ENCODE data around the gene GMPS. TPM values are rescaled to one million over a fixed set of nuclear protein-coding genes. Genes with fewer than 3 reads are reported as not detected.

Gene GMPS
- total and polyA plus RNA-seq, 2 donors (not counting 3 experiments of a cell fraction or from before 2014, with no cell fraction given) = 18.7 to 67.5 TPM

- H3K36me3 ChIP-seq (ENCODE audit: control insufficient read depth in 2 of 2, extremely low read depth in 1 of 2, insufficient read depth in 2 of 2, low read length in 2 of 2) = no peaks in the 10 kb centered on the region
- no peak overlapping the region for H2AFZ ChIP-seq (ENCODE audit: low read depth, low read length)
- H3K9ac ChIP-seq (replicated peaks; ENCODE audit: extremely low read depth, insufficient read depth, low read length) = no peak overlapping the region
- H3K27me3 ChIP-seq (ENCODE audit: control insufficient read depth in 2 of 2, insufficient read depth in 2 of 2, low read length in 2 of 2) = no peaks in the 10 kb centered on the region
- H3K4me3 ChIP-seq (replicated peaks in 1 of 3; ENCODE audit: insufficient read depth in 1 of 3, low read depth in 1 of 3, low read length in 3 of 3) = no peak overlapping the region
- ChIA-PET CTCF (no interaction called here), POLR2A (no interaction called here)
- BruUV-seq (replicated peaks) = no TSS peak
- H3K79me2 ChIP-seq (ENCODE audit: control insufficient read depth, insufficient read depth, low read length) = no peaks in the 10 kb centered on the region
- intact Hi-C loops (cut with micrococcal nuclease) = no loop called here
- dilution Hi-C loops (cut with MboI; ENCODE audit: extremely low pct_ligation_motif_present, low sequenced_read_pairs) = no loop called here
- H4K20me1 ChIP-seq (replicated peaks; ENCODE audit: control insufficient read depth, extremely low read depth, insufficient read depth, low read length) = no peaks in the 10 kb centered on the region
- H3K4me1 ChIP-seq (ENCODE audit: control insufficient read depth, extremely low read depth, insufficient read depth, low read length) = peaks cover 2% of the 10 kb centered on the region
- H3K9me3 ChIP-seq (replicated peaks; ENCODE audit: control insufficient read depth, insufficient read depth, low read length) = no peaks in the 10 kb centered on the region
- TF ChIP-seq EZH2 (IDR thresholded peaks at IDR 0.05; ENCODE audit: borderline replicate concordance, low read depth, low read length, severe bottlenecking) (no peak), JUN (IDR thresholded peaks at IDR 0.05; ENCODE audit: borderline replicate concordance, insufficient read depth, insufficient read length, low read depth) (no peak), POLR2A (IDR thresholded peaks at IDR 0.05; ENCODE audit: low read depth, low read length) (no peak), POLR2AphosphoS5 (IDR thresholded peaks at IDR 0.05; ENCODE audit: insufficient read depth, low read depth, low read length) (no peak), FOS (IDR thresholded peaks at IDR 0.05; ENCODE audit: borderline replicate concordance, insufficient read depth, low read length) (no peak), GATA2 (IDR thresholded peaks at IDR 0.05; ENCODE audit: insufficient read depth, insufficient read length, low read depth, low read length) (no peak), MYC (IDR thresholded peaks at IDR 0.05; ENCODE audit: low read depth, low read length) (no peak)
- TF ChIP-seq, protein P1, sequence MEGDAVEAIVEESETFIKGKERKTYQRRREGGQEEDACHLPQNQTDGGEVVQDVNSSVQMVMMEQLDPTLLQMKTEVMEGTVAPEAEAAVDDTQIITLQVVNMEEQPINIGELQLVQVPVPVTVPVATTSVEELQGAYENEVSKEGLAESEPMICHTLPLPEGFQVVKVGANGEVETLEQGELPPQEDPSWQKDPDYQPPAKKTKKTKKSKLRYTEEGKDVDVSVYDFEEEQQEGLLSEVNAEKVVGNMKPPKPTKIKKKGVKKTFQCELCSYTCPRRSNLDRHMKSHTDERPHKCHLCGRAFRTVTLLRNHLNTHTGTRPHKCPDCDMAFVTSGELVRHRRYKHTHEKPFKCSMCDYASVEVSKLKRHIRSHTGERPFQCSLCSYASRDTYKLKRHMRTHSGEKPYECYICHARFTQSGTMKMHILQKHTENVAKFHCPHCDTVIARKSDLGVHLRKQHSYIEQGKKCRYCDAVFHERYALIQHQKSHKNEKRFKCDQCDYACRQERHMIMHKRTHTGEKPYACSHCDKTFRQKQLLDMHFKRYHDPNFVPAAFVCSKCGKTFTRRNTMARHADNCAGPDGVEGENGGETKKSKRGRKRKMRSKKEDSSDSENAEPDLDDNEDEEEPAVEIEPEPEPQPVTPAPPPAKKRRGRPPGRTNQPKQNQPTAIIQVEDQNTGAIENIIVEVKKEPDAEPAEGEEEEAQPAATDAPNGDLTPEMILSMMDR (IDR thresholded peaks at IDR 0.05; ENCODE audit: extremely low read depth in 1 of 2, insufficient read depth in 1 of 2, low read depth in 1 of 2, low read length in 2 of 2) = no peak
- TF ChIP-seq, protein P2, sequence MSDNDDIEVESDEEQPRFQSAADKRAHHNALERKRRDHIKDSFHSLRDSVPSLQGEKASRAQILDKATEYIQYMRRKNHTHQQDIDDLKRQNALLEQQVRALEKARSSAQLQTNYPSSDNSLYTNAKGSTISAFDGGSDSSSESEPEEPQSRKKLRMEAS (IDR thresholded peaks at IDR 0.05; ENCODE audit: insufficient read depth, insufficient read length) = no peak
- no peak overlapping the region for H3K4me2 ChIP-seq (ENCODE audit: insufficient read depth, low read length)
- H3K9me1 ChIP-seq (replicated peaks; ENCODE audit: control insufficient read depth, extremely low read depth, insufficient read depth, low read length) = no peaks in the 10 kb centered on the region
- FAIRE-seq (no peak), DNase-seq (ENCODE audit: low read depth, low spot score) (no peak)
- no peak overlapping the region for H3K27ac ChIP-seq (ENCODE audit: insufficient read depth, low read depth, low read length)
These were observed 79.2 kb downstream of the GMPS start for GRCh38 chr3:155949453-155950217.
